ENCODE measurements around the gene ELL.

DNA sequence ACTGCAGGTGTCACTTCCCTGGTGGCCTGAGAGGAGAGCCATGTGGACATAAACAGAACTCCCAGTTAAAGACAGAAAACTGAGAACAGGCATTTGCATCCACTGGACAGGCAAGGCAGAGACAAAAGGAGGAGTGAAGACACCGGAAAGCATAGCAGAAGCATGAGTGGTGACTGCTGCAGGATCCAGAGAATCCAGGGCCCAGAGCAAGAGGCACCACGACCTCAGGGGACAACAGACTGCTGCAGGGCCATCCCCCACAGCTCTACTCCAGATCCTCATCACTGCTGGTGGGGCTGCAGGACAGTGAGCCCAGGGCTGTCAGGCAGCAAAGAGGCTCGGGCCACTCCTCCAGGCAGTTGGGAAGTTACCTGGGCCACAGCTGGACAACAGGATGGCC is 69.5 kb downstream of the ELL start:
- TF ChIP-seq CTCF (IDR thresholded peaks at IDR 0.05), result no peak
- no peak for TF ChIP-seq POLR2A (IDR thresholded peaks at IDR 0.05)
- TF ChIP-seq EP300 (IDR thresholded peaks at IDR 0.05), result no peak
- no peak for TF ChIP-seq POLR2AphosphoS5 (IDR thresholded peaks at IDR 0.05)

Data from upper lobe of left lung (tissue), 4 donors.